HL-60 (cell line): Measurements from ENCODE around the gene GRIFIN.

Experiments used
- CTCF ChIP-seq: IDR thresholded peaks from one replicate; pipeline ENCODE4 v1.5.1; 2011; ENCODE audit warnings: low read length, control low read depth, inconsistent platforms; ENCODE audit not compliant: insufficient read depth
- GABPA ChIP-seq: IDR thresholded peaks from 2 replicates; pipeline ENCODE4 v1.6.1; 2012; ENCODE audit warnings: low read depth
- POLR2AphosphoS5 ChIP-seq: IDR thresholded peaks from 2 replicates; pipeline ENCODE4 v1.6.1; 2012; ENCODE audit warnings: low read depth
- REST ChIP-seq: IDR thresholded peaks from 2 replicates; pipeline ENCODE4 v1.6.1; 2012; ENCODE audit warnings: low read depth; ENCODE audit not compliant: insufficient replicate concordance
- SPI1 ChIP-seq: IDR thresholded peaks from 2 replicates; pipeline ENCODE4 v1.6.1; 2012; ENCODE audit warnings: low read depth, mild to moderate bottlenecking, borderline replicate concordance

GRCh38 chr7:2487586-2488271 lies 11.5 kb upstream of the GRIFIN start:
- TF ChIP-seq CTCF: no peak
- TF ChIP-seq POLR2AphosphoS5: no peak
- no peak for TF ChIP-seq GABPA
- TF ChIP-seq REST: no peak
- TF ChIP-seq SPI1: no peak
